ENCODE results near the gene KMT2D.

KMT2D gene

GRCh38 chr12:49036029-49036428, 24.6 kb downstream of the KMT2D start:
- DNase-seq (ENCODE audit: low spot score): no peak

- no peak for DNase-seq (ENCODE audit: low spot score)
These were observed 26.3 kb downstream of the KMT2D start for GRCh38 chr12:49034286-49034622.

- DNase-seq (ENCODE audit: low spot score): no peak
These were observed 26.8 kb downstream of the KMT2D start for GRCh38 chr12:49033611-49034285.

GRCh38 chr12:49032679-49033447, 27.7 kb downstream of the KMT2D start:
- DNase-seq (ENCODE audit: low spot score): no peak

GRCh38 chr12:49032276-49032675, 28.3 kb downstream of the KMT2D start:
- no peak for DNase-seq (ENCODE audit: low spot score)

GRCh38 chr12:49031573-49032161, 28.9 kb downstream of the KMT2D start:
- no peak for DNase-seq (ENCODE audit: low spot score)

GRCh38 chr12:49030714-49031572, 29.7 kb downstream of the KMT2D start:
- no peak for DNase-seq (ENCODE audit: low spot score)

GRCh38 chr12:49030119-49030518, 30.5 kb downstream of the KMT2D start:
- DNase-seq (ENCODE audit: low spot score): no peak

- DNase-seq (ENCODE audit: low spot score): no peak
These were observed 31.8 kb downstream of the KMT2D start for GRCh38 chr12:49028666-49029275.

GRCh38 chr12:49027846-49028555, 32.6 kb downstream of the KMT2D start:
- DNase-seq (ENCODE audit: low spot score): no peak

- peak; percentile 26 for DNase-seq (ENCODE audit: low spot score)
These were observed 33.7 kb downstream of the KMT2D start for GRCh38 chr12:49026678-49027480.

GRCh38 chr12:49026101-49026500, 34.5 kb downstream of the KMT2D start:
- DNase-seq (ENCODE audit: low spot score): no peak

GRCh38 chr12:49025463-49025862, 35.1 kb downstream of the KMT2D start:
- no peak for DNase-seq (ENCODE audit: low spot score)

- no peak for DNase-seq (ENCODE audit: low spot score)
These were observed 36.1 kb downstream of the KMT2D start for GRCh38 chr12:49024543-49024942.

GRCh38 chr12:49023812-49024211, 36.8 kb downstream of the KMT2D start:
- DNase-seq (ENCODE audit: low spot score): no peak

- DNase-seq (ENCODE audit: low spot score): peak; percentile 29
These were observed 37.9 kb downstream of the KMT2D start for GRCh38 chr12:49022558-49023178.

- peak; percentile 28 for DNase-seq (ENCODE audit: low spot score)
These were observed 39.2 kb downstream of the KMT2D start for GRCh38 chr12:49021292-49021915.

GRCh38 chr12:49020441-49020840, 40.2 kb downstream of the KMT2D start:
- DNase-seq (ENCODE audit: low spot score): peak; percentile 41

Measured in D341Med (cell line).